HG02588 (cell line): ENCODE results near the gene PBXIP1.
"Not testable (repeated sequence)": the region's sequence is repeated elsewhere in the genome, so short reads cannot be mapped to it uniquely, and the experiment has no call there.

Source experiments
- ATAC-seq: cut with Tn5 transposase; IDR thresholded peaks from one replicate; pipeline ENCODE4 v1.9.1; 2021; ENCODE audit warnings: mild to moderate bottlenecking, moderate library complexity; ENCODE audit not compliant: unreplicated experiment

The PBXIP1 gene

GRCh38 chr1:154938604-154939399, 17.1 kb downstream of the PBXIP1 start:
- ATAC-seq, result no peak

GRCh38 chr1:154937988-154938386, 17.9 kb downstream of the PBXIP1 start:
- ATAC-seq, result no peak

DNA sequence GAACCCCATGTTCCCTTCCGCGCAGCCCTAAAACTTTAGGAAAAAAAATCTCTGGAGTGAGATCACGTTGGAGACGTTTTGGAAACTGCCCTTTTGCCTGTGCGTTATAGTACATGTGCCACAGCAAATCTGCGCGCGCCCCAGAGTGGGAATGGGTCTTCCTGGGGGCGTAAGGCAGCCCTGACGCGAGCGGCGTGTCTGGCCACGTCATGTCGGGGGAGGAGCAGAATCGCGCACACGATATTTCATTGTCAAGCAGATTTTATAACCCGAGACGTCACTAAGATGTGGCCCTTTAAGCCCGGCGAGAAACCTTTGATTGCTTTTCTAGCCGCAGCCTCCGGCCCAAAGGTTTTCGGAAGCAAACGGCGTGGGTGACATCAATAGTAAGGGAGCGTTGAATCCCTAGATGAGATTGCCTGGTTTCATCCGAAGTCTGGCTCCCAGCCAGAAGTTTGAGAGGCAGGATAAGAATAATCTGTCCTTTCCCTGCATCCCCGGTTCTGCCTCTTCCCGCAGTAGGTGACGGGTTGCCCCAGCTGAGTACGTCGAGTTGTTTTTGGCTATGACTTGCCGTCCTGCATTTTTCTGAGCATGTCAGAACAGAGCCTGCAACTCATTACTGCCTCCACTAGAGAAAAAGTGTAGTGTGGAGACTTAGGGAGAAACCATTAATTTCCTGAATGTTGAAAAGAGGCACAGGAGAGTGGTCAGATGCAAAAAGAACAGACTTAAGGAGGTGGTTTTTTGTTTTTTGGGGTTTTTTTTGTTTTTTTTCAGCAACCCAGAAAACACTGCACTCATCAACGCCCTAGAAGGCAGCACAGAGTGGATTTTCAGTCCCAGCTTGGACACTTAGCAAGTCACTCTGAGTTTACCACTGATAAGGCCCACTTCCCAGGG, 18.6 kb downstream of the PBXIP1 start:
- ATAC-seq, result peak; percentile 49

GRCh38 chr1:154936555-154937084, 19.3 kb downstream of the PBXIP1 start, which contains the start of gene PMVK:
Gene PMVK (minus strand): TSS chr1:154936719. CDS start chr1:154936685, 34 bp downstream.
- ATAC-seq, result peak; percentile 69

GRCh38 chr1:154935749-154936554, 19.9 kb downstream of the PBXIP1 start:
- no peak for ATAC-seq

DNA sequence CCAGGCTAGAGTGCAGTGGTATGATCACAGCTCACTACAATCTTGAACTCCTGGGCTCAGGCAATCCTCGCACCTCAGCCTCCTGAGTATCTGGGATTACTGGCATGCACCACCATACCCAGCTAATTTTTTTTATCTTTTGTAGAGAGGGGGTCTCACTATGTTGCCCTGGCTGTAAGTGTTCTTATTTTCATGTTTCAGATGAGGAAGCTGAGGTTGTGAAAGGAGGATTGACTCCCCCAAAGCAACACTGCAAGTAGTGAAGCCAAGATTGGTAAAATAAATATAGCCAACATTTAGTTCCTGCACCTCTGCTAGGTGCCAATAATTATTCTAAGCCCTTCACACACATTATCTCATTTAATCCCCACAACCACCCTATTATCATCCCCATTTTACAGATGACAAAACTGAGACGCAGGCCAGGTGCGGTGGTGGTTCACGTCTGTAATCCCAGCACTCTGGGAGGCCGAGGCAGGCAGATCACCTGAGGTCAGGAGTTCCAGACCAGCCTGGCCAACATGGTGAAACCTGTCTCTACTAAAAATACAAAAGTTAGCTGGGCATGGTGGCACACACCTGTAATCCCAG, 21.4 kb downstream of the PBXIP1 start:
- no peak for ATAC-seq

- no peak for ATAC-seq
These were observed 23.9 kb downstream of the PBXIP1 start for GRCh38 chr1:154931940-154932487.

GRCh38 chr1:154926201-154926600, 29.7 kb downstream of the PBXIP1 start:
- no peak for ATAC-seq

GRCh38 chr1:154925335-154926170, 30.3 kb downstream of the PBXIP1 start:
- ATAC-seq, result no peak

GRCh38 chr1:154923695-154924094, 32.2 kb downstream of the PBXIP1 start:
- no peak for ATAC-seq

DNA sequence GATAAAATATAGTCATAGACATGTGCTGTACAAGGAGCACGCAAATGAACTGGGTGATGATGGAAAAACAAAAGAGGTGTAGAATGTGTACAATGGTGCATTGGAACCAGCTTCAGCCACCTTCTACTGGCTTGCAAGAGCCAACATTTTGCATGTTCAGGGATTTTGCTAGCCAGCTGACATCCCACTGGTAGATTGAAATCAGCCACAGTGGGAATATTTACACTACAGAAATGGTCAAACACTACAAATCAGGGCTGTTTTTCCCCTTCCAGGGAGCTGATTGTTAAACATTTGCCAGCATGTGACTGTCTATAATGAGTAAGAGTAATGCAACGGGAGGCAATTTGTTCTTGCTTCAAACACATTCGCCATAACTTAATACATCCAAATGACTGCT, 42.6 kb downstream of the PBXIP1 start:
- ATAC-seq, result no peak

- no peak for ATAC-seq
These were observed 43.1 kb downstream of the PBXIP1 start for GRCh38 chr1:154912755-154913154.

DNA sequence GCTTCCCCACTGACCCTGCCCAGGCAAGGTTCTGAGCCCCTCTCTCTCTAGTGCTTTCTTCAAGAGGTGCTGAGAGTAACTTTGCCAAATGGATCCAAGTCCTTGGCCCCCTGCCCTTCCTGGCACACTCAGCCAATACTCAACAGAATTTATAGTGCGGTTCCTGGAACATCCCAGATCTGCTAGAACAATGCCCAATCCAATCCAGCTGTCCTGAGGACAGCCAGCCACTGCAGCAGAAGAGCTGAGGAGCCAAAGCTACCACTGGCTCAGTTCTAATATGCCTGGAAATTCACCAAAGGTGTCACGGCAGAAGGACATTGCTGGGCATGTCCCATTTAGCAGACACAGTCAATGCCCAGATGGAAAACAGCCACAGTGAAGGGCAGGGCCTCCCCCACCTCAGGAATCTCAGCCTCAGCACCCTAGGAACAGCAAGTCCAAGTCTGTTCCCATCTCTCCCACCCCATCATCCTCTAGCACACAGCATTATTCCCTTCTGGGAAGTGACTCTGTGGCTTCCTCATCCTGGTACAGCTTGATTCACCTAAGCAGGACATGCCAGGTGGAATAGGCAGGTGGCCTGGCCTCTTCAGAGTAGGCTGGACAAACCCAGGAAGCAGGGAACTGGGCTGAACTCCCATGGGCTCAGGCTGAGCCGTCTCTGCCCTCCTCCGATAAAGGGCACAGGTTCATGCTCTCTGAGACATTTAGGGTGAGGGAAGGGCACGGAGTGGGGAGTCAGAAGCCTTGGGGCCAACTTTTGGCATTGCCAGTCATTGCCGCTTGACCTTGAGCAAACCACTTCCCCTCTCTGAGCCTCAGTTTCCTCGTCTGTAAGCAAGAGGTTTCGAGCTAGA, 44.0 kb downstream of the PBXIP1 start:
- no peak for ATAC-seq

GRCh38 chr1:154910851-154911250, 45.0 kb downstream of the PBXIP1 start:
- no peak for ATAC-seq

- ATAC-seq, result no peak
These were observed 47.0 kb downstream of the PBXIP1 start for GRCh38 chr1:154908937-154909336.

- not testable (repeated sequence) for ATAC-seq
These were observed 47.8 kb downstream of the PBXIP1 start for GRCh38 chr1:154908129-154908528.

GRCh38 chr1:154906621-154907081, 49.2 kb downstream of the PBXIP1 start:
- ATAC-seq, result no peak

GRCh38 chr1:154902938-154903566, 52.8 kb downstream of the PBXIP1 start:
- no peak for ATAC-seq
